GM19438 (cell line): ENCODE results near the gene AKAP6.
"Not testable (repeated sequence)": the region's sequence is repeated elsewhere in the genome, so short reads cannot be mapped to it uniquely, and the experiment has no call there.

Experiments used
- ATAC-seq: cut with Tn5 transposase; IDR thresholded peaks from one replicate; pipeline ENCODE4 v1.9.1; 2021; ENCODE audit warnings: low read depth; ENCODE audit not compliant: unreplicated experiment

AKAP6 gene

GRCh38 chr14:32565256-32565655 is 236.2 kb downstream of the AKAP6 start:
- no peak for ATAC-seq

GRCh38 chr14:32567543-32568384 is 238.7 kb downstream of the AKAP6 start:
- ATAC-seq: no peak

- no peak for ATAC-seq
These were observed 242.5 kb downstream of the AKAP6 start for GRCh38 chr14:32571551-32571950.

GRCh38 chr14:32571995-32572866 is 243.1 kb downstream of the AKAP6 start:
- peak; percentile 55 for ATAC-seq

- ATAC-seq: peak; percentile 11
These were observed 243.7 kb downstream of the AKAP6 start for GRCh38 chr14:32572867-32573150.

GRCh38 chr14:32574269-32574668 is 245.2 kb downstream of the AKAP6 start:
- ATAC-seq: no peak

GRCh38 chr14:32576088-32576795 is 247.1 kb downstream of the AKAP6 start:
- ATAC-seq: peak; percentile 51

- ATAC-seq: no peak
These were observed 247.9 kb downstream of the AKAP6 start for GRCh38 chr14:32576977-32577376.

- ATAC-seq: peak; percentile 76
These were observed 249.1 kb downstream of the AKAP6 start for GRCh38 chr14:32578181-32578580.

- not testable (repeated sequence) for ATAC-seq
These were observed 254.3 kb downstream of the AKAP6 start for GRCh38 chr14:32583427-32583826.

GRCh38 chr14:32584079-32584478 is 255.0 kb downstream of the AKAP6 start:
- ATAC-seq: no peak

- ATAC-seq: no peak
These were observed 258.4 kb downstream of the AKAP6 start for GRCh38 chr14:32587461-32587860.

GRCh38 chr14:32588448-32589320 is 259.6 kb downstream of the AKAP6 start:
- ATAC-seq: no peak

GRCh38 chr14:32590157-32590556 is 261.1 kb downstream of the AKAP6 start:
- no peak for ATAC-seq

GRCh38 chr14:32593290-32593942 is 264.3 kb downstream of the AKAP6 start:
- no peak for ATAC-seq

GRCh38 chr14:32594766-32595165 is 265.7 kb downstream of the AKAP6 start:
- ATAC-seq: no peak

GRCh38 chr14:32595497-32595896 is 266.4 kb downstream of the AKAP6 start:
- ATAC-seq: no peak

- no peak for ATAC-seq
These were observed 267.3 kb downstream of the AKAP6 start for GRCh38 chr14:32596390-32596789.

GRCh38 chr14:32597771-32598170 is 268.7 kb downstream of the AKAP6 start:
- ATAC-seq: no peak

- ATAC-seq: no peak
These were observed 272.0 kb downstream of the AKAP6 start for GRCh38 chr14:32601069-32601468.
